ENCODE data around the gene ST6GALNAC6. TPM values are rescaled to one million over a fixed set of nuclear protein-coding genes. Genes with fewer than 3 reads are reported as not detected.

Gene ST6GALNAC6
- total RNA-seq, 1 experiment from 2014 or later = 24.5 TPM

GRCh38 chr9:127870887-127871286, 28.5 kb downstream of the ST6GALNAC6 start:
- intact Hi-C loops (cut with micrococcal nuclease) = loop anchor here (1.0 kb wide), 1 partner anchor 136 kb away; the partner anchor contains the start of gene TOR2A

More at GRCh38 chr9:127870887-127871286, 28.5 kb downstream of the ST6GALNAC6 start:
- Histone ChIP-seq H3K4me2 (ENCODE audit: low read length) (no peak overlapping the region), H3K9ac (ENCODE audit: low read length) (no peak overlapping the region), H3K9me2 (ENCODE audit: insufficient read depth) (no peaks in the 10 kb centered on the region), H3K79me2 (ENCODE audit: insufficient read depth, low read length) (no peaks in the 10 kb centered on the region), H3K27ac (ENCODE audit: low read depth, low read length) (no peak overlapping the region), H3K27me3 (ENCODE audit: insufficient read depth, low read length) (no peaks in the 10 kb centered on the region), H3K36me3 (ENCODE audit: control insufficient read depth in 1 of 2, insufficient read depth in 2 of 2, low read length in 2 of 2) (no peaks in the 10 kb centered on the region), H4K20me1 (ENCODE audit: insufficient read depth) (no peaks in the 10 kb centered on the region), H2AFZ (ENCODE audit: low read depth, low read length, poor library complexity, severe bottlenecking) (no peak overlapping the region), H3K4me3 (replicated peaks in 1 of 2; ENCODE audit: low read depth in 1 of 2, low read length in 2 of 2) (no peak overlapping the region), H3K4me1 (ENCODE audit: control insufficient read depth in 1 of 2, insufficient read depth in 2 of 2, low read length in 2 of 2) (peaks cover 7 to 29% of the 10 kb centered on the region in 2 experiments; a peak in 3 of 4 replicates), H3K9me3 (ENCODE audit: control insufficient read depth in 1 of 2, insufficient read depth in 1 of 2, low read depth in 1 of 2, low read length in 2 of 2) (no peaks in the 10 kb centered on the region)
- ChIA-PET RAD21 (ENCODE audit: low non-redundant PET in 1 of 2, low total read pairs in 2 of 2, uncharacterized antibody in 2 of 2, unreplicated experiment in 2 of 2) (no interaction called here), POLR2A (interaction anchor here (1.1 kb wide), 1 partner anchor 150 kb away, joined by 3 read pairs; no protein-coding TSS in a partner anchor), CTCF (interaction anchor here (1.4 to 2.5 kb wide), 4 partner anchors 11 to 136 kb away, joined by 4 to 29 read pairs (median 11); partner anchors contain the start of gene TOR2A)
- no TSS peak for BruUV-seq (replicated peaks)
- ATAC-seq (no peak), DNase-seq (ENCODE audit: low read depth, low spot score) (no peak)
- TF ChIP-seq ZBTB33 (IDR thresholded peaks at IDR 0.05; ENCODE audit: extremely low read depth, insufficient replicate concordance, low read length) (no peak), ATF3 (IDR thresholded peaks at IDR 0.05) (no peak), POLR2AphosphoS5 (IDR thresholded peaks at IDR 0.05; ENCODE audit: low read depth, low read length) (no peak), CBX3 (IDR thresholded peaks at IDR 0.05; ENCODE audit: low read depth) (no peak), REST (IDR thresholded peaks at IDR 0.05; ENCODE audit: low read depth) (no peak), RAD21 (IDR thresholded peaks at IDR 0.05; ENCODE audit: low read depth) (no peak), SIN3A (IDR thresholded peaks at IDR 0.05; ENCODE audit: low read depth) (no peak), ZFX (IDR thresholded peaks at IDR 0.05) (no peak), POLR2A (IDR thresholded peaks at IDR 0.05; ENCODE audit: borderline replicate concordance, extremely low read depth, insufficient read depth, insufficient read length) (no peak), SP1 (IDR thresholded peaks at IDR 0.05; ENCODE audit: low read depth) (no peak), ELF1 (IDR thresholded peaks at IDR 0.05; ENCODE audit: borderline replicate concordance, low read depth) (no peak), CEBPB (IDR thresholded peaks at IDR 0.05; ENCODE audit: low read depth) (no peak), ZNF274 (IDR thresholded peaks at IDR 0.05; ENCODE audit: low read depth, low read length) (no peak), CTCF (IDR thresholded peaks at IDR 0.05 in 2 of 3, conservative IDR thresholded peaks at IDR 0.05 in 1 of 3; ENCODE audit: borderline replicate concordance in 1 of 3, insufficient read depth in 1 of 3, low read depth in 2 of 3, low read length in 2 of 3) (no peak), TCF7L2 (IDR thresholded peaks at IDR 0.05; ENCODE audit: borderline replicate concordance, extremely low read depth, insufficient read depth, insufficient read length) (no peak), EZH2phosphoT487 (IDR thresholded peaks at IDR 0.05; ENCODE audit: borderline replicate concordance) (no peak), MAX (IDR thresholded peaks at IDR 0.05) (no peak), SRF (IDR thresholded peaks at IDR 0.05; ENCODE audit: low read depth) (no peak)
